IPS-11a (cell line): ENCODE measurements around the gene DLGAP1.
"Not testable (repeated sequence)": the region's sequence is repeated elsewhere in the genome, so short reads cannot be mapped to it uniquely, and the experiment has no call there.

Experiments used
- H3K4me3 ChIP-seq: one replicate; pipeline ENCODE4 v1.5.1; 2013; ENCODE audit warnings: low read depth, low read length, control low read depth

DLGAP1 gene

GRCh38 chr18:4096486-4096885, 358.6 kb downstream of the DLGAP1 start:
- H3K4me3 ChIP-seq, result no peak overlapping the region

- no peak overlapping the region for H3K4me3 ChIP-seq
These were observed 361.4 kb downstream of the DLGAP1 start for GRCh38 chr18:4093676-4094075.

- no peak overlapping the region for H3K4me3 ChIP-seq
These were observed 370.7 kb downstream of the DLGAP1 start for GRCh38 chr18:4084382-4084900.

- H3K4me3 ChIP-seq, result no peak overlapping the region
These were observed 376.9 kb downstream of the DLGAP1 start for GRCh38 chr18:4078246-4078645.

- no peak overlapping the region for H3K4me3 ChIP-seq
These were observed 377.4 kb downstream of the DLGAP1 start for GRCh38 chr18:4077721-4078120.

- no peak overlapping the region for H3K4me3 ChIP-seq
These were observed 377.9 kb downstream of the DLGAP1 start for GRCh38 chr18:4077204-4077603.

GRCh38 chr18:4074647-4075046, 380.5 kb downstream of the DLGAP1 start:
- no peak overlapping the region for H3K4me3 ChIP-seq

GRCh38 chr18:4069183-4069582, 385.9 kb downstream of the DLGAP1 start:
- H3K4me3 ChIP-seq, result no peak overlapping the region

GRCh38 chr18:4068552-4069158, 386.5 kb downstream of the DLGAP1 start:
- H3K4me3 ChIP-seq, result no peak overlapping the region

GRCh38 chr18:4063545-4063944, 391.6 kb downstream of the DLGAP1 start:
- no peak overlapping the region for H3K4me3 ChIP-seq

- no peak overlapping the region for H3K4me3 ChIP-seq
These were observed 394.5 kb downstream of the DLGAP1 start for GRCh38 chr18:4060427-4061281.

GRCh38 chr18:4058179-4058578, 396.9 kb downstream of the DLGAP1 start:
- H3K4me3 ChIP-seq, result no peak overlapping the region

GRCh38 chr18:4040391-4041092, 414.6 kb downstream of the DLGAP1 start:
- H3K4me3 ChIP-seq, result no peak overlapping the region

GRCh38 chr18:4035521-4035920, 419.6 kb downstream of the DLGAP1 start:
- H3K4me3 ChIP-seq, result no peak overlapping the region

GRCh38 chr18:4034815-4035214, 420.3 kb downstream of the DLGAP1 start:
- not testable (repeated sequence) for H3K4me3 ChIP-seq

GRCh38 chr18:4026542-4026941, 428.6 kb downstream of the DLGAP1 start:
- no peak overlapping the region for H3K4me3 ChIP-seq

GRCh38 chr18:4024702-4025101, 430.4 kb downstream of the DLGAP1 start:
- no peak overlapping the region for H3K4me3 ChIP-seq

GRCh38 chr18:4022749-4023148, 432.4 kb downstream of the DLGAP1 start:
- not testable (repeated sequence) for H3K4me3 ChIP-seq

- H3K4me3 ChIP-seq, result no peak overlapping the region
These were observed 435.1 kb downstream of the DLGAP1 start for GRCh38 chr18:4020026-4020425.

GRCh38 chr18:4017480-4017879, 437.6 kb downstream of the DLGAP1 start:
- H3K4me3 ChIP-seq, result no peak overlapping the region

- no peak overlapping the region for H3K4me3 ChIP-seq
These were observed 438.6 kb downstream of the DLGAP1 start for GRCh38 chr18:4016391-4017049.
